SK-N-SH treated with all-trans-retinoic acid at 6 μM for 48 hours (cell line): ENCODE measurements around the gene PBRM1.

ENCODE experiments used
- ARNTL ChIP-seq: fragments of 450-650 bp; formaldehyde crosslinking; IDR thresholded peaks from 2 replicates; pipeline ENCODE4 v1.5.0; 2020; ENCODE audit warnings: low read depth, mild to moderate bottlenecking, moderate library complexity, borderline replicate concordance
- CREB5 ChIP-seq: fragments of 250-450 bp; sonication (Bioruptor Pico); IDR thresholded peaks from 2 replicates; pipeline ENCODE4 v1.5.1; 2020; ENCODE audit warnings: low read depth, mild to moderate bottlenecking, moderate library complexity
- TOX ChIP-seq: fragments of 250-450 bp; sonication (Bioruptor Pico); IDR thresholded peaks from 2 replicates; pipeline ENCODE4 v1.8.0; 2021; ENCODE audit warnings: mild to moderate bottlenecking, moderate library complexity, borderline replicate concordance
- ZFP30 ChIP-seq: fragments of 450-650 bp; formaldehyde crosslinking; IDR thresholded peaks from 2 replicates; pipeline ENCODE4 v1.5.0; 2022; ENCODE audit warnings: mild to moderate bottlenecking, moderate library complexity
- ZNF8 ChIP-seq: fragments of 450-650 bp; formaldehyde crosslinking; IDR thresholded peaks from 2 replicates; pipeline ENCODE4 v1.5.0; 2020; ENCODE audit warnings: mild to moderate bottlenecking, moderate library complexity

DNA sequence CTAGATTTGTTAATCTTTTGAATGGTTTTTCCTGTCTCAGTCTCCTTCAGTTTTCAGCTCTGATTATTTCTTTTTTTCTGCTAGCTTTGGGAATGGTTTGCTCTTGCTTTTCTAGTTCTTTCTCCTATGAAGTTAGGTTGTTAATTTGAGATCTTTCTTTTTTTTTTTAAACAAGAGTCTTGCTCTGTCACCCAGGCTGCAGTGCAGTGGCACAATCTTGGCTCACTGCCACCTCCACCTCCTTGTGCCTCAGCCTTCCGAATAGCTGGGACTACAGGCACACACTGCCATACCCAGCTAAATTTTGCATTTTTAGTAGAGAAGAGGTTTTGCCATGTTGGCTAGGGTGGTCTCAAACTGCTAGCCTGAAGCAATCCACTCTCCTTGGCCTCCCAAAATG, 92.6 kb downstream of the PBRM1 start:
- no peak for TF ChIP-seq ARNTL
- no peak for TF ChIP-seq TOX (CRISPR knock-in tag)
- no peak for TF ChIP-seq CREB5
- no peak for TF ChIP-seq ZFP30 (CRISPR knock-in tag)
- TF ChIP-seq ZNF8 (CRISPR knock-in tag) = no peak
